ENCODE results near the gene TSPEAR.
"Not testable (repeated sequence)": the region's sequence is repeated elsewhere in the genome, so short reads cannot be mapped to it uniquely, and the experiment has no call there.

Gene TSPEAR

GRCh38 chr21:44618909-44619308 lies 92.5 kb downstream of the TSPEAR start:
- DNase-seq, result no peak

DNA sequence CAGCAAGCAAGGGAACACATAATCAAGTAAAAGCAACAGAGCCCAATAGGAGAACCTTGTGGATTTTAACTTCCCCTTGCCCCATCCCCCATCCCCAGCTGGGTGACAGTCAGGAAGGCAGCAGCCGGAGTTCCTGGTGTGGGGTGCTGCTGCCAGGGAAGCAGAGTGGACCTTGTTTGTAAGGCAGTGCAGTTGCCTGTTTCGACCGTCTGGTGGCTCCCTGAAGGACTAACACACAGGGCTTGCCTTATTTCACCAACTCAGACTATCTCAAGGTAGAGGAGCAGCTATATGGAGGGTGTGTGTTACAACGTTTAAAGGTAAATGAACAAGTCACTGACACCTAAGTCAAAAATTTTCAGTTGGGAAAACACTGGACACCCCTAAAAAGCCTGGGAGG lies 92.9 kb downstream of the TSPEAR start:
- DNase-seq, result peak; percentile 7

- DNase-seq, result no peak
Observed at GRCh38 chr21:44617071-44617501, 94.3 kb downstream of the TSPEAR start.

DNA sequence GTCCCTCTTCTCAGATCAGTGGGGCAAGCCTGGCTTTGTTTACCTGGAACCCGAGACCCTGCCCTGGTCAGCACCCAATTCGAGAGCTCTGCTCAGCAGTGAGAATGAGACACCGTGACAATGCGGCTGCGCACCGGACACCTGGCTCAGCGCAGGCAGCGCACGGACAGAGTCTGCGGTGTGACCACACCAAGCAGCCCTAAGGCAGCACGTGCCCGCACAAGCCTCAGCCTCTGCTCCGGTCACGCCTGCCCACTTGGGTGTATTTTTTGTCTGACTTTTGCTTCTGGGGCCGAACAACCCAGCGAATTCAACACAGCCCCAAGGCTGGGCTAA lies 94.8 kb downstream of the TSPEAR start:
- DNase-seq, result no peak

GRCh38 chr21:44615911-44616590 lies 95.3 kb downstream of the TSPEAR start:
- no peak for DNase-seq

GRCh38 chr21:44615466-44615865 lies 95.9 kb downstream of the TSPEAR start:
- no peak for DNase-seq

- no peak for DNase-seq
Observed at GRCh38 chr21:44614961-44615391, 96.4 kb downstream of the TSPEAR start.

- DNase-seq, result no peak
Observed at GRCh38 chr21:44614161-44614631, 97.2 kb downstream of the TSPEAR start.

DNA sequence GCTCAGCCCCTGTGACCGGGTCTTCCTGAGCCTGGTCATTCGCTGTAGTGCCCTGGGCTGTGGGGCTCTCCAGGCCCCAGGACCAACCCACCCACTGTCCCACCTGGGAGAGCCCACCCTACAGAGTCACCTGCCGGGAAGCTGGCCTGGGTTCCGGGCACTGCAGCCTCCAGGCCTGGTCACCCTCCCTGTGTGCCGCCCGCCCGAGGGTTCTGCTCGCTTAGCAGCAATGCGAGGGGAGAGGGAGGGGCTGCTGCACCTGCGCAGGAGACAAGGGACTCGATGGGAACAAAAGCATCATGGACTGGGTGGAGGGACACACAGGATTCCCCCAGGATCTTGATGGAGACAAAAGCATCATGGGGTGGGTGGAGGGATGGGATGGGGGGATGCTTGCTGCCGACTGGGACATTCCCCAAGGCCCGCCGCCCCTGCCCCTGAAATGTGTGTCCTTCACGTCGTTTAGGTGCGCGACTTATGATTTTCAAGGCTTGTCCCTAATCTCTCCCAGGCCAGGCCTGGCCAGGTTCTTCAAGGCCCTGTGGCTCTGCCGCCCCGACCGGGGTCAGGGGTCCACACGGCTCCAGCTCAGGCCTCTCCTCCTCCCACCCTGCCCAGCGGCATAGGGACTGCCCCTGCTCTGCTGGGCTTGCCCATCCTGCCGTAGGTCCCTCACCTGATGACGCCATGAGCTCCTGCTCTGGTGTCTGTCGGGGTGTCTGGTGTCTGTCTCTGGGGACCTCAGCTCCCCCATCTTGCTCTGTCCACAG lies 97.8 kb downstream of the TSPEAR start:
- no peak for DNase-seq

- no peak for DNase-seq
Observed at GRCh38 chr21:44612669-44613229, 98.6 kb downstream of the TSPEAR start.

DNA sequence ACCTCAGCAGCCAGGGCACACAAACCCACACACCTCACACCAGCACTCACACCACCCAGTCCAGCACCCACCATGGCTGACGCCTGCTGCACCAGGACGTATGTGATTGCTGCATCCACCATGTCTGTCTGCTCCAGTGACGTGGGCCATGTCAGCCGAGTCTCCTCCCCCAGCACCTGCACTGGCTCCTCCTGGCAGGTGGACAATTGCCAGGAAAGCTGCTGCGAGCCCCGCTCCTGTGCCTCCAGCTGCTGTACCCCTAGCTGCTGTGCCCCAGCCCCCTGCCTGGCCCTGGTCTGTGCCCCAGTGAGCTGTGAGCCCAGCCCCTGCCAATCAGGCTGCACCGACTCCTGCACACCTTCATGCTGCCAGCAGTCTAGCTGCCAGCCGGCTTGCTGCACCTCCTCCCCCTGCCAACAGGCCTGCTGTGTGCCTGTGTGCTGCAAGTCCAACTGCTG lies 99.3 kb downstream of the TSPEAR start, which contains the start of gene KRTAP10-8:
Gene KRTAP10-8, plus strand, starts transcription at position 51 of the 458 bp plus-strand sequence. Its CDS starts 22 bp downstream, at position 73.
- DNase-seq, result no peak

GRCh38 chr21:44611551-44611950 lies 99.8 kb downstream of the TSPEAR start:
- no peak for DNase-seq

GRCh38 chr21:44610157-44610843 lies 101.1 kb downstream of the TSPEAR start:
- not testable (repeated sequence) for DNase-seq

GRCh38 chr21:44609193-44609592 lies 102.2 kb downstream of the TSPEAR start:
- no peak for DNase-seq

DNA sequence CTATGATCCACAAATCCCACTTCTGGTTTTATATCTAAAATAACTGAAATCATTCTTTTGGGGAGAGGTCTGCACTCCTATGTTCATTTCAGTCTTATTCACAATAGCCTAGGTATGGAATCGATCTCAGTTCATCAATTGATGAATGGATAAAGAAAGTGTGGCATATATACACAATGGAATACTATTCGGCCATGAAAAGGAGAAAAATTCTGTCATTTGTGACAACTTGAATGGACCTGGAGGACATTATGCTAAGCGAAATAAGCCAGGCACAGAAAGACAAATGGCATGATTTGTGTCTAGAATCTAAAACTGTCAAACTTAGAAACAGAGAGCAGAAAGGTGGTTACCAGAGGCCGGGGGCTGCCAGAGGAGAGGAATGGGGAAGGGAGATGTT lies 104.9 kb downstream of the TSPEAR start:
- no peak for DNase-seq

DNA sequence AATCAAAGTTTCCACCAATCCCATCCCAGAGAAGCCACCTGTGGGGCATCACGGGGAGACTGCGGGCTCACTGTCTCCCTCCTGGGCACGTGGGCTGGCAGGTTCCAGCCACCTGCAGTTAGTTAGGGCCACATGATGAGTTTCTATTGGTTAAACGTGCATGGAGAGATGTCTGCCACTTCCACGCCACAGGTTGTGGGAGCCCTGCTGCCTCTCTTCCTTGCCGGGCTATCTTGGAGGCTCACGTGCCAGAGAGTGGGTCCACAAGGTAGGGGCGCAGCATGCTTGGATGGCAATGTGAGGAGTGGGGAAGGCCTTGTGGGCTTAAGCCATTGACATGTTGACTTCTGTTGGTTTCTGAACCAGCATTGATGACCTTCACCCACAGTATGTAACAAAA lies 107.5 kb downstream of the TSPEAR start:
- no peak for DNase-seq

- no peak for DNase-seq
Observed at GRCh38 chr21:44603109-44603875, 108.1 kb downstream of the TSPEAR start.

DNA sequence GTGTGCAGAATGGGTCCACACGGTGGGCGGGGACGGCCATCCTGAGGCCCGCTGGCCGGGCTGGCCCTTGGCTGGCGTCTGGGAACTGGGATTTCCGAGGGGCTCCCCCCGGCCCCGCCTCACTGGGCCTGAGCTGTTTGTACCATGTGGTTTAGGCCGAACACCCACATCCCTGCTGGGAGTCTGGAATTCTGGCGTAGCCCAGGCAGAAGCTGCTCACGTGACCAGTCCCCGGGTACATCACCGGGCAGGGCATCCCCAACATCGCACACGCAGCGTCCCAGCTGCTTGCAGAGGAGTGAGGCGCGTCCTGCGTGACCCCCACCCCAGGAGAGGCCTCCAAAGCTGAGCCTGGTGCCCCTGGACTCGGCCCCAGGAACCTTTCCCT lies 108.9 kb downstream of the TSPEAR start:
- no peak for DNase-seq

DNA sequence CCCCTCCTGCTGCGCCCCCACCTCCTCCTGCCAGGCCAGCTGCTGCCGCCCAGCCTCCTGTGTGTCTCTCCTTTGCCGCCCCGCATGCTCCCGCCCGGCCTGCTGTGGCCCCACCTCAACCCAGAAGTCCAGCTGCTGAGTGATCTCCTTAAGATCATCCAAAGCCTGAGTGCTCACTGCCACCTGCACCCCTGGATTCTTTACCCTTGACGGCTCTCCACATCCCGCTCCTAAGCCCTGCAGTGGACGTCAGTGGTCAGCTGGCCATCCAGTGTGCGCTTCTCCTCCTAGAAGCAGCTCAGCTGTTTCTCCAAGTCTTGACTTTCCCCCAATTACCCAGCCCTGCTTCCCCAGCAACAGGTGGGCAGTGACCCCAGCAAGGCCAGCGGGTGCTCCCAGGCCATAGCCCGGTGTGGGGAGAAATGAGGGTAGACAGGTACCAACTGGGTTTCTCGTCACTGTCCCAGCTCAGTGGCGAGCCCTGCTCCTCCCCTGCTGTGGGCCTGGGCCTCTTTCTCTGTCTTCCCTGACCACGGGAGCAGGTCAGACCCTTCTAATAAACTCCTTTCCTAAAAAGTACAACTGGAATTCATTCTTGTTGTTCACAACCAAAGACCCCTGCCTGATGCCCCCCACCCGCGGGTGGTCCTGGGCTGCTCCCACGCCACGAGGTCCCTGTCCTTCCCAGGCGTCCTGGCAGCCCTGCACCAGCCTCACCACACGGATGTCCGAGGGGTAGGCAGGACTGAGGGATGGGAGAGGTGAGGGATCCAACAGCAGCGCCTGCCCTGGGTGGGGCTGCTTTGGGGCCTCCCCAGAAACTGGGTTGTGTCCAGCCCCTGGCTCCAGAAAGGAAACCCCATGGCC lies 109.5 kb downstream of the TSPEAR start:
- DNase-seq, result no peak

GRCh38 chr21:44601091-44601490 lies 110.3 kb downstream of the TSPEAR start:
- not testable (repeated sequence) for DNase-seq

Measured in EL (cell line).